ENCODE data around the gene CAMK2N1.

Gene CAMK2N1

DNA sequence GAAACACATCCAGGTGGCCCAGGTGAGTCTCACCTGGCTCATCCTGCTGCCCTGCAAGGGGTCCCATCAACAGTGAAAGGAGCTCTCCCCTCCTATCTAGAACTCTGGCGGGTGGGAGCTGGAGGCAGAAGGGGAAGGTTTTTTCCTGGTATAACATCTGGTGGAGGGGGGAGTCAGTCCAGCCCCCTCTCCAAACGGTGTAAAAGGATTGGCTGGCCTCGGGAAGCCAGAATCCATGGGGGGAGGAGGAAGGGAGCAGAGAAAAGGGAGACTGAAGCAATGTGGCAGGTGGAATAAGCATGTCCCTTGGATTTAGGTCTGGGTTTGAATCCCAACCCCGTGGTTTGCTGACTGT, 1.2 kb upstream of the CAMK2N1 start:
- Mint-ChIP-seq H3K27ac (no peak overlapping the region), H3K36me3 (ENCODE audit: low read depth) (peaks cover 4% of the 10 kb centered on the region), H3K9me3 (no peaks in the 10 kb centered on the region), H3K4me1 (ENCODE audit: low read depth) (peaks cover 10% of the 10 kb centered on the region), H3K27me3 (peaks cover 60% of the 10 kb centered on the region), H3K4me3 (peak overlapping the region; percentile 54)

DNA sequence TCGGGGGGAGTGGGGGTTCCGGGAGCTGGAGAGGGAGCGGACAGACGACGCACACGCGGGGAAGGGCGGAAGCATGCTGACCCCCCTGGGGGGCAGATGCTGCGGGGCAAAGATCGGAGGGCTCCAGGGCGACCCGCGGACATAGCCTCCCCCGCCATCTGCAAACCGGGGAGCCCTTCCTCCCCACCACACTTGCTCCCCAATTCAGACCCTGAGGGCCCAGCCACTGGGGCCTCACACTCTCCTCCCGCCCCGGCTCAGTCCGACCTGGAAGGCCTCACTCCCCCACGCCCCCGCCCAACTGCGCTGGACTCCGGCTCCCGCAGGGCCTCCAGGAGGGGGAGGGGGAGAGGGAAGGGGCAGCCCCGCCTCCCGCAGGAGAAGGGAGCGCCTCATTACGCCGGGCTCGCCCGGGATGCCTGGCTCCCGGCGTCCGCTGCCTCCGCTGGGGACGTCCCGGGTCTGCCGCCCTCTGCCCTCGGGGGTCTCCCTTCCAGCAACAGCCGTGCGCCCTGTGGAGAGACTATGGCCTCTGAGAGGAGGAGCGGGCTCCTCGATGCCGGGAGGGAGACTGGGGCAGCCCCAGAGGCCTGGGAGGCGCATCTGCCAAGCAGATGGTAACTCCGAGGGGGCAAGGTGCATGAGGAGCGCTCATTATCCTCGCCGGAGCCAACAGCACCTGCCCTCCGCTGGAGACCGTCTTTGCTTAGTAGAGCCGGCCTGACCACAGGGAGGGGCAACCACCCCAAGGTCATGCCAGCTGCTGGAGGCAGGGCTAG, 636 bp upstream of the CAMK2N1 start:
- H3K4me3 Mint-ChIP-seq, result peak overlapping the region; percentile 54
- H3K4me1 Mint-ChIP-seq (ENCODE audit: low read depth), result peaks cover 10% of the 10 kb centered on the region
- H3K27ac Mint-ChIP-seq, result no peak overlapping the region

DNA sequence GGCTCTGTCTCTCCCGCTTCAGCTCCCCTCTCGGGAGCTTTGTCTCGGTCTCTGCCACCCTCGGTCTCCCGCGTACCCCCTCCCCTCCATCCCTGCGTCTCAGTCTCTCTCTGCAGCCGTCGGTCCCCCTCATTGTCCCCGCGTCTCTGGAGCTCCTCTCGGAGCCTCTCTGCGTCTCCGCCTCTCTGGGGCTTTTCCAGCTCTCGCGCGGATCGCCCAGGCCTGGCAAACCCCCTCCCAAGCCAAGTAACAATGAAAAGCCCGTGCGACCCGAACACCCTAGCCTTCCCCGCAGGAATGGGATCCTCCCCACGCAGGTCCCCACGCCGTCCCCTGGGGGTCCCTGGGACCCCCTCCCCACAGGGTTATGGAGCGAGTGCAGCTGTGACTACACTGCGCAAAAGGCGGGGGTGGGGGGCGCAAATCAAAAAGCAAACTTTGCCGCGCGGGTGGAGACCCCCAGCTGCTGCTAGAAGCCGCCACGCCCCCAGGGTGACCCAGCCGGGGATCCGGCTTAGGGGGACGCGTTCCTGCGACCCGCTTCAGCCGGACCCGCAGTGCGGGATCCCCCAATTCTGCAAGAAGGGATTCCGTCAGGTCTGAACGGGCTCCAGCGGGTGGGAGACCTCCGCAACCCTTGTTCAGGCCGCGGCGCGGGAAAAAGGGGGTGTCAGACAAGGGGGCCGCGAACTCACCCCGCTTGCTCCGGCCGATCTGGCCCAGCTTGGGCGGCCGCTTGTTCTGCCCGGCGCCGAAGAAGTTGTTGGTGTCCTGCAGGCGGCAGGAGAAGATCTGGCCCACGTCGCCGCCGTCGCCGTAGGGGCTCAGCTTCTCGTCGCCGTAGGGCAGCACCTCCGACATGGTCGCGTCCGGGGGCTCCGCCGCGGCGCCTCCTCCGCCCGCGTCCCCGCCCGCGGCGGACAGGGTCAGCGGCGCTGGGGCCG, 1.2 kb downstream of the CAMK2N1 start:
- peaks cover 78% of the 10 kb centered on the region for H3K27me3 Mint-ChIP-seq

More for the DNA sequence above, 636 bp upstream of the CAMK2N1 start:
- Mint-ChIP-seq H3K36me3 (ENCODE audit: low read depth) (peaks cover 4% of the 10 kb centered on the region), H3K9me3 (no peaks in the 10 kb centered on the region), H3K27me3 (peaks cover 65% of the 10 kb centered on the region)

DNA sequence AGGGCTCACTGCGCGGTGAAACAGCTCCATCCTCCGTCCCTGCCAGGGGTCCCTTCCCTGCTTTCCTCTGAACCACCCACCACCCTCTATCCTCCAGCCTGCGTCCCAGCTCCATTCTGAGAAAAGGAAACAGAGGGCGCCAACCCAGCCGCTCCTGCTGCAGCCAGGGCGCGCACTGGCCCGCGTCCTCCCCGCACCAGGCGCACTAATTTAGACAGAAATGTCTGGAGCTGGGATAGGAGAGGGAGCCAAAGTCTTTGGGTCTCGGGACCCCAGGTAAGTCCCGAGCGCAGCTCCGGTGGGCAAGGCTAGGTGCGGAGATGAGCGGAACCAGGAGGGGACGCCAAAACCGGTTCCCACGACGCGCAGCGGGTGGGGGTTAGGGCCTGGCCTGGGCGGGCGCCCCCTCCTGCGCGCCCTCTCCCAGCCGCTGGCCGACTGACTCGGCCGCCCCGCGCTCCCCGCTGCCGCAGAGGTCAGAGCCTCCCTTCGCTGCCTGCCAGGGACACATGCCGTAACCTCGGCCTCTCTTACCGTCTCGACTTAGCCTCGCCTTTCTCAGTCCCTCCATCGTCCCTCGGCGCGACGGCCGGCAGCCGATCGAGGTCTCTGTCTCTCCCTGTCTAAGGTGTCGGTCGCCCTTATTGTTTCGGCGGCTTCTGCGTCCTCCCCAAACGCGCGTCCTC, 2.0 kb downstream of the CAMK2N1 start:
- no peak overlapping the region for H3K27ac Mint-ChIP-seq

More for the DNA sequence above, 1.2 kb downstream of the CAMK2N1 start:
- Mint-ChIP-seq H3K4me1 (ENCODE audit: low read depth) (peaks cover 10% of the 10 kb centered on the region), H3K27ac (no peak overlapping the region), H3K36me3 (ENCODE audit: low read depth) (peaks cover 4% of the 10 kb centered on the region), H3K9me3 (no peaks in the 10 kb centered on the region), H3K4me3 (peak overlapping the region; percentile 69)

DNA sequence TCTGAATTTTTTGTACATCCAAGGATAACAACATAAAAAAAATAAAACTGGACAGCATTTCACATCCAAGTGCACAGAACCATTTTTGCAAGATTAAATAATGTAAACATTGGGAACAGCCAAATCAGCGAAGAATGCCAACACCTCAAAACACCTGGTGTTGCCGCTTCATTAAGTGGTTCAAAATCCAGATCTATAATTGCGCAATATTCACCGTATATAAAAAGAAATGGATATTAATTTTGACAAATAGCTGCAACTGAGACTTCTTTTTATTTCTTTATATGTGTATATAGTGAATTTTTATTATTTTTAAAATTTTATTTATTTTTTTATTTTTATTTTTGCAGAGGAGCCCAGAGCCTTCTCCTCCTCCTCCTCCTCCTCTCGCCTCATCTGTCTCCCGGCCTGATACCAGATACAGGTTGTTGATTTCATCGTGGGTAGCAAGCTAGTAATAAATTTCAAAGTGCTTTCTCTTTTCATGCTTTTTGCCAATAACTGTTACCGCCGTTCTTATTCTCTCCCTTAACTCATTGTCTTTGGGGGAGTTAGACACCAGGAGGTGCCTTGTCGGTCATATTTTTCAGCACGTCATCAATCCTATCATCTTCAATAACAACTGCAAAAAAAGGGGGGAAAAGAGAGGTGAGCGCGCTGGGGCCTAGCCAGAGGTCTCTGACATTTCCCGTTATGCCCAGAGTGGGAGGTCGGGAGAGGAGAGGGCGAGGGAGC, 2.7 kb downstream of the CAMK2N1 start:
- Mint-ChIP-seq H3K27ac (no peak overlapping the region), H3K36me3 (ENCODE audit: low read depth) (peaks cover 4% of the 10 kb centered on the region), H3K4me3 (peak overlapping the region; percentile 44), H3K9me3 (no peaks in the 10 kb centered on the region), H3K27me3 (peaks cover 78% of the 10 kb centered on the region), H3K4me1 (ENCODE audit: low read depth) (peaks cover 10% of the 10 kb centered on the region)

More for the DNA sequence above, 2.0 kb downstream of the CAMK2N1 start:
- peak overlapping the region; percentile 69 for H3K4me3 Mint-ChIP-seq
- H3K36me3 Mint-ChIP-seq (ENCODE audit: low read depth), result peaks cover 4% of the 10 kb centered on the region
- H3K27me3 Mint-ChIP-seq, result peaks cover 78% of the 10 kb centered on the region
- peaks cover 10% of the 10 kb centered on the region for H3K4me1 Mint-ChIP-seq (ENCODE audit: low read depth)
- no peaks in the 10 kb centered on the region for H3K9me3 Mint-ChIP-seq

DNA sequence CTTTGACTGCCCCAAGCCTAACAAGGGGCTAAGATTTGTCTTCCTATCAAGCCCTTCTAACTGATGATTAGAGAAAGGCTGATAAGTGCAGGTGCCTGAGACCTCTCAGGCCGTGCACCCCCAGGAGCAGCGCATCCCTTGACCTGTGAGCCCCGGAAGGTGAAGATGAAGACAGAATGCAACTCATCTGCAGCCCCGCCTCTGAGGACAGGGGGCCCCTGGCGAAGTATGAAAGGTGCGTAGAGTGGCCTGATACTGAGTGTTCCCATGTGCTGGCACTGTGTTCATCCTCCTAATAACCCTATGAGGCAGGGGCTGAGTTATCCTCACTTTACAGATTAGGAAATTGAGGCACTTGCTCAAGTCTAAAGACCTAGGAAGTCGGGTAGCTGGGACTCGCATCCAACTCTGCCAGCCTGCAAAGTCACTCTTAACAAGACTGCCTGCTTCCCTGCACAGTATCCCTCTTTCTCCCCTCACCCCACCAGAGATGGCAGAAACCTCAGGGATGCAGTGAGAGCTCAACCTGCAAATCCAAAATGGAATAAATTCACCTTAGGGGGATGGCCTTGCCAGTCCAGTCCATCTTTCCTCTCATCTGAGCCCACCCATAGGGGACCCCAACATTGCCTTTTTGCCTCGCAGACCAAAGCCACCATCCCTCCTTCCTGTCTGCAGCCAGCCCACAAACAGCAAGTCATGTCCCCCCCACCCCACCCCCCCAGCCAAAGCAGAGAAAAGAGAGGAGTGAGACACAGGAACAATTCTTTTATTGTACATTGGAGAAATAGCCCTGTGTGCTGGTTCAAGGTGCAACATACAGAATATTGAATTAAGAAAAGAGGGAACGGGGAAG, 4.1 kb downstream of the CAMK2N1 start:
- Mint-ChIP-seq H3K4me1 (ENCODE audit: low read depth) (peaks cover 10% of the 10 kb centered on the region), H3K27me3 (peaks cover 77% of the 10 kb centered on the region), H3K9me3 (no peaks in the 10 kb centered on the region), H3K36me3 (ENCODE audit: low read depth) (peaks cover 4% of the 10 kb centered on the region), H3K4me3 (no peak overlapping the region), H3K27ac (no peak overlapping the region)

DNA sequence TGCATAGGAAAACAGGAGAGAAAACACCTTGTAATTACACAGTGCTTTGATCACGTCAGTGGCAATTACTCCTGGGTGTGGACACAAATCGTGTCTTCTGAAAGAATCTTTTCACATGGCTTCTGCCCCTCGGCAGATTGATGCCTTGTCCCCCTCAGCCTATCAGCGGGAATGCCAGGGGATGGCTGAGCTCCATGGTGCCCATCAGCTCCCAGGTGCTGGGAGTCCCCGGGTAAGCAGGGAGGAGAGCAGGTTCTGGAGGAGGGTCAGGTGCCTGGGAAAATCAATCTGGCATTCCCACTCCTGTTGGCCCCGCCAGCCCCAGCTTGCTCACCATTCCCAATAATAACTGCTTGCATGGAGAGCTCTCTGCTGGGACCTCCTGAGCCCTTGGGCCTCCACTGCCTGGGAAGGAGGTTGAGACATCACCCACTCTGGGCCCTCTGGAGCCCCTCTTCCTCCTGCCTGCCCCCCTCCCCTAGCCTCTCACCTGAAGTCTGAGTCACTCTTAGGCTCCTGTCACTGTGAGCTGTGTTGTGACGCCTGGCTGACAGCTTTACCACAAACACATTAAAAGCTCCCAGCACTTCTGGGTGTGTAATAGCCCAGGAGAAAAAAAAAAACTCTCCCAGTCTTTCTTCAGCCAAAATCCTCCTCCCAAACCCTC, 4.9 kb downstream of the CAMK2N1 start:
- Mint-ChIP-seq H3K9me3 (no peaks in the 10 kb centered on the region), H3K27ac (no peak overlapping the region), H3K4me1 (ENCODE audit: low read depth) (peaks cover 10% of the 10 kb centered on the region), H3K27me3 (peaks cover 82% of the 10 kb centered on the region), H3K36me3 (ENCODE audit: low read depth) (peaks cover 4% of the 10 kb centered on the region), H3K4me3 (no peak overlapping the region)

DNA sequence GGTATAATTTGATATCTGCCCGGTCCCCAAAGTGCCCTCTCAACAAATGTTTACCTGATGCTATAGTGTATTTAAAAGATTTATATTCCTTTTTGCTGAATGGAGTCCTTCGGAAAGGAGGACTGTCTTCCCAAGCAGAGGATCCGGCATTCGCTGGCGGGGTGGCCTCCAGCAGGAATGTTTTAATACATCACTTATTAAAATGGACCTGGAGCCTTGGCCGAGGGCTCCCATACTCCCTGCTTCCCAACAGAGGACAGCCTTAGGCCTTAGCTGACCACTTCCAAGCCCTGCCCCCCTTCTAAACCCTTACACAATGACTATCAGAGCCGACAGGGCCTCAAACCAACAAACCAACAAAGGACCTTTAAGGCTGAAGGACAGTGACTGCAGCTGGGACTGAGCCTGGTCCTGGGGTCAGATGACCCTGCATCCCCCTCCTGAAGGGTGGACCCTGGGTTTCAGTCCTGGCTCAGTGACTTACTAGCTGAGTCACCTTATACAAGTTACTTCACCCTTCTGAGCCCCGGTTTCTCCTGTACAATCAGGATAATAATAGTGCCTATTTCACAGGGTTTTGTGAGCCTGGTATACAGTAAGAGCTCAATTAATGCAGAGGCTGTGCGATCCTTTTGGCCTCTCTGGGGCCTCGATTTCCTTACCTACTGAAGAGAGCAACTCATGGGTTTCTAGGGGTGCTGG, 5.6 kb downstream of the CAMK2N1 start:
- Mint-ChIP-seq H3K27ac (no peak overlapping the region), H3K27me3 (peaks cover 86% of the 10 kb centered on the region), H3K36me3 (ENCODE audit: low read depth) (peaks cover 4% of the 10 kb centered on the region), H3K4me1 (ENCODE audit: low read depth) (peaks cover 10% of the 10 kb centered on the region), H3K9me3 (no peaks in the 10 kb centered on the region), H3K4me3 (no peak overlapping the region)

DNA sequence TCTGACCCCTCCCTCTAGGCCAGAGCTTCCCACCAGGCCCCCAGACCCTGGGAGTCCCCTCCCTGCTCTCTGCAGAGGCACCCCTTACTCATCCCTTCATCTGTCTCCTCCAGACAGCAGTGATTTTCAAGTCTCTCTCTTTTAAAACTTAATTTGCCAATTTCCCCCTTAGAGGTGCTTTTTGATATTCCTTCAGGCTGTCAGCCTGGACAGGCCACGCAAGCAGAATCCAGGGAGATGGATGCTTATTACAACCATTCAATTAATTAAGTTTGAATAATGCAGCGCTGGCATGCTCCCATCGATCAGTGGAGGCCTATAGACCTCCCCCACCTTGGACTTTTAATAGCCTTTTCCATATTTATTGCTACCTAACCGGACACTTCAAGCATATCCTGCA, 6.2 kb downstream of the CAMK2N1 start:
- Mint-ChIP-seq H3K4me3 (no peak overlapping the region), H3K27me3 (peaks cover 92% of the 10 kb centered on the region), H3K9me3 (no peaks in the 10 kb centered on the region), H3K27ac (no peak overlapping the region), H3K36me3 (ENCODE audit: low read depth) (peaks cover 4% of the 10 kb centered on the region), H3K4me1 (ENCODE audit: low read depth) (peaks cover 10% of the 10 kb centered on the region)

DNA sequence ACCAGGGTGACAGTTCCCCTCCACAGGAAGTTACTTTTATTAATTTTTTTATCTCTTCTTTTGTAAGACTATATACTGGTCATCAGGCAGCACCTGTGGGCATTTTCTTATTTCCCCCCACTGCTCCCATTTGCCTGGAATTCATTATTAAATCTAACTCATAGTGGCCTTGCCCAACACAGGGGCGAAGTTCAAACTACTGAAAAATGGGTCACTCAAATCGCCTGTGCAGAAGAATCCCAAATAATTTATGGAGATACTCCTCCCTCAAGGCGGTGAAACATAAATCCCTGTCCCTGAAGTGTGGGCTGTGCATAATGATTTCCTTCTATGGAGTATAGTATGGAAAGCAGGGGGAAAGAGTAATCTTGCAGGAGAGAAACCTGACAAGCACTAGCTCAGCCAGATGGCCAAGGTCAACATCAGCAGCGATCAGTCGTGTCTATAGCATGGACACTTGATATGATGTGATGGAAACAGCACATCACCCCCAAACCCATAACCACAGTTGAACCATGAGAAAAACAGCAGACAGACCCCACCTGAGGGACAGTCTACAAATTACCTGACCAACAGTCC, 7.9 kb downstream of the CAMK2N1 start:
- Mint-ChIP-seq H3K9me3 (no peaks in the 10 kb centered on the region), H3K36me3 (ENCODE audit: low read depth) (no peaks in the 10 kb centered on the region), H3K4me3 (no peak overlapping the region), H3K27me3 (peaks cover 92% of the 10 kb centered on the region), H3K27ac (no peak overlapping the region), H3K4me1 (ENCODE audit: low read depth) (no peaks in the 10 kb centered on the region)

DNA sequence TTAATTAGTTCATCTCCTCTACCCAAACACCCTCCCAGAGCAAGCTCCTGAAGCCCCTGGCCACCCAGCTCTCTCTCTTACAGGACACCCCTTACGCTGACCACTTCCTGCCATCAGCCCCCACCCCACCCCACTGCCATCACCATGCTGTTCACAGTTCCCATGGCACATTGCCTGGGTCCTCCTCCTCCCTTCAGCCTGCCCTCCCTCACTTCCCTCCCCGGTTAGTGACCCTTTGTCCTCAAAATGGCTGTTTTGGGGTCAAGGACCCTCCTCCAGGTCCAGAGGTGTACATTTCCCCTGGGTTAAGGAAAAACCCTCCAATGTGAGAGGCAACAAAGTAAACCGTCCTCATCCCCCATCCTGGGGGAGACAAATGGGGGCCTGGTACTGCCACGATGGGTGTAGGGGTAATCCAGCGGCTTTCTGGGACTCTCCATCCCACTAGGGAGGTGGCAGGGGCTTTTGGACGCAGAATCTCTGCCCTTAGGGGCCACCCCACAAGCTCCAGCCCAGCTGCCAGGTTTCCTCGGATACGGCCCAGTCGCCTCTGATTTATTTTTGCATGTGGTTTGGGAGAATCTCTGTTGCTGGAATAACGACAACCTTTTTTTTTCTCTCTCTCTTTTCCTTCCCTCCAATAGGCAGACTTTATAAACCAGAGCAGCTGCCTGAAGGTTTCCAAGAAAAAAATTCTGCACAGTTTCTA, 8.5 kb downstream of the CAMK2N1 start:
- no peaks in the 10 kb centered on the region for H3K36me3 Mint-ChIP-seq (ENCODE audit: low read depth)
- no peak overlapping the region for H3K4me3 Mint-ChIP-seq
- H3K9me3 Mint-ChIP-seq, result no peaks in the 10 kb centered on the region
- H3K27me3 Mint-ChIP-seq, result peaks cover 88% of the 10 kb centered on the region
- H3K4me1 Mint-ChIP-seq (ENCODE audit: low read depth), result no peaks in the 10 kb centered on the region
- H3K27ac Mint-ChIP-seq, result no peak overlapping the region

Data from stimulated activated naive CD8-positive, alpha-beta T cell treated with anti-CD3 and anti-CD28 coated beads, Interleukin-15, Interleukin-2, amounts not matched to agents 100 ng/mL and 50 ng/mL, for 24 hours (primary cell).